Mesothelial cell of epicardium (in vitro differentiated cells): ENCODE results near the gene DUSP28. TPM values are rescaled to one million over a fixed set of nuclear protein-coding genes. Genes with fewer than 3 reads are reported as not detected.

Experiments used
- DNase-seq, 2 experiments: peaks; one replicate each; pipeline ENCODE4 v3.0.0; 2021; ENCODE audit warnings: low spot score in 2 of 2; ENCODE audit not compliant: unreplicated experiment in 2 of 2
- H3K27ac Mint-ChIP-seq: 2 replicates; pipeline ENCODE4 v1.8.0; 2021; ENCODE audit warnings: mixed read lengths
- H3K27me3 Mint-ChIP-seq: 2 replicates; pipeline ENCODE4 v1.8.0; 2021; ENCODE audit warnings: low read depth, mixed read lengths
- H3K36me3 Mint-ChIP-seq: 2 replicates; pipeline ENCODE4 v1.8.0; 2021; ENCODE audit warnings: mixed read lengths
- H3K4me1 Mint-ChIP-seq: 2 replicates; pipeline ENCODE4 v1.8.0; 2021; ENCODE audit warnings: mixed read lengths
- H3K4me3 Mint-ChIP-seq: 2 replicates; pipeline ENCODE4 v1.8.0; 2021; ENCODE audit warnings: mild to moderate bottlenecking, moderate library complexity, mixed read lengths
- H3K9me3 Mint-ChIP-seq: 2 replicates; pipeline ENCODE4 v1.8.0; 2021; ENCODE audit warnings: mixed read lengths
- CTCF ChIP-seq: fragments of 200-600 bp; sonication (generic); IDR thresholded peaks from one replicate; pipeline ENCODE4 v1.5.0; 2021; ENCODE audit warnings: antibody characterized with exemption; ENCODE audit not compliant: unreplicated experiment
- total RNA-seq: library from RNA; stranded (reverse); gene quantifications from 3 replicates; pipeline ENCODE4 v1.2.1, GENCODE V29; 2021

The DUSP28 gene
- total RNA-seq, 1 donor from 2014 or later = 6.2 TPM

GRCh38 chr2:240586919-240587800 is 27.0 kb downstream of the DUSP28 start:
- peaks cover 8% of the 10 kb centered on the region for H3K36me3 Mint-ChIP-seq
- peak in 1 of 2 experiments; percentile 63 for DNase-seq
- H3K9me3 Mint-ChIP-seq = no peaks in the 10 kb centered on the region
- peak overlapping the region; percentile 92 for H3K4me3 Mint-ChIP-seq
- TF ChIP-seq CTCF = no peak
- peak overlapping the region; percentile 73 for H3K27ac Mint-ChIP-seq
- H3K27me3 Mint-ChIP-seq = no peaks in the 10 kb centered on the region
- peaks cover 31% of the 10 kb centered on the region for H3K4me1 Mint-ChIP-seq

GRCh38 chr2:240588006-240588655 is 28.0 kb downstream of the DUSP28 start:
- Mint-ChIP-seq H3K4me1 (peaks cover 31% of the 10 kb centered on the region), H3K27me3 (no peaks in the 10 kb centered on the region), H3K4me3 (peak overlapping the region; percentile 92), H3K9me3 (no peaks in the 10 kb centered on the region), H3K27ac (peak overlapping the region; percentile 52), H3K36me3 (peaks cover 4% of the 10 kb centered on the region)
- no peak for DNase-seq
- TF ChIP-seq CTCF = no peak

- no peaks in the 10 kb centered on the region for H3K9me3 Mint-ChIP-seq
- no peak for TF ChIP-seq CTCF
- no peak overlapping the region for H3K27ac Mint-ChIP-seq
- H3K4me1 Mint-ChIP-seq = peaks cover 31% of the 10 kb centered on the region
- peaks cover 4% of the 10 kb centered on the region for H3K36me3 Mint-ChIP-seq
- DNase-seq = no peak
- H3K4me3 Mint-ChIP-seq = peak overlapping the region; percentile 92
- no peaks in the 10 kb centered on the region for H3K27me3 Mint-ChIP-seq
Measured at GRCh38 chr2:240588669-240589068, 28.5 kb downstream of the DUSP28 start.

- peaks cover 4% of the 10 kb centered on the region for H3K36me3 Mint-ChIP-seq
- H3K4me3 Mint-ChIP-seq = no peak overlapping the region
- peaks cover 31% of the 10 kb centered on the region for H3K4me1 Mint-ChIP-seq
- DNase-seq = no peak
- H3K27ac Mint-ChIP-seq = no peak overlapping the region
- H3K9me3 Mint-ChIP-seq = no peaks in the 10 kb centered on the region
- no peaks in the 10 kb centered on the region for H3K27me3 Mint-ChIP-seq
- no peak for TF ChIP-seq CTCF
Measured at GRCh38 chr2:240589375-240589774, 29.2 kb downstream of the DUSP28 start.

GRCh38 chr2:240589850-240590525 is 29.8 kb downstream of the DUSP28 start:
- no peak overlapping the region for H3K4me3 Mint-ChIP-seq
- H3K27me3 Mint-ChIP-seq = no peaks in the 10 kb centered on the region
- TF ChIP-seq CTCF = no peak
- DNase-seq = no peak
- H3K36me3 Mint-ChIP-seq = peaks cover 4% of the 10 kb centered on the region
- H3K4me1 Mint-ChIP-seq = peaks cover 27% of the 10 kb centered on the region
- no peaks in the 10 kb centered on the region for H3K9me3 Mint-ChIP-seq
- no peak overlapping the region for H3K27ac Mint-ChIP-seq
